ENCODE measurements around the gene HADHA.

HADHA gene

GRCh38 chr2:26173776-26174482 is 70.5 kb downstream of the HADHA start:
- Histone ChIP-seq H3K9ac (no peak overlapping the region), H3K27me3 (ENCODE audit: insufficient read depth, low read depth) (no peaks in the 10 kb centered on the region; the same call in 1 of the 2 replicates), H3K4me1 (ENCODE audit: low read depth, poor library complexity, severe bottlenecking) (no peaks in the 10 kb centered on the region), H4K20me1 (ENCODE audit: insufficient read depth) (no peaks in the 10 kb centered on the region), H2AFZ (ENCODE audit: low read depth) (no peak overlapping the region), H3K27ac (no peak overlapping the region), H3K4me2 (no peak overlapping the region), H3K79me2 (ENCODE audit: insufficient read depth, low read depth) (no peaks in the 10 kb centered on the region), H3K36me3 (ENCODE audit: insufficient read depth) (no peaks in the 10 kb centered on the region), H3K4me3 (IDR thresholded peaks at IDR 0.05; ENCODE audit: insufficient read depth, low read depth, low read length) (no peak overlapping the region)
- TF ChIP-seq CTCF (conservative IDR thresholded peaks at IDR 0.05; ENCODE audit: low read depth, low read length) = no peak

- Histone ChIP-seq H3K9ac (no peak within 1 kb of the TSS), H3K27ac (no peak within 1 kb of the TSS), H3K27me3 (ENCODE audit: insufficient read depth, low read depth) (no peaks in the 10 kb centered on the region; the same call in 1 of the 2 replicates), H3K79me2 (ENCODE audit: insufficient read depth, low read depth) (no peaks in the 10 kb centered on the region), H3K4me1 (ENCODE audit: low read depth, poor library complexity, severe bottlenecking) (no peaks in the 10 kb centered on the region), H3K36me3 (ENCODE audit: insufficient read depth) (no peaks in the 10 kb centered on the region), H2AFZ (ENCODE audit: low read depth) (no peak within 1 kb of the TSS), H3K4me2 (no peak within 1 kb of the TSS), H4K20me1 (ENCODE audit: insufficient read depth) (no peaks in the 10 kb centered on the region), H3K4me3 (IDR thresholded peaks at IDR 0.05; ENCODE audit: insufficient read depth, low read depth, low read length) (no peak within 1 kb of the TSS)
- TF ChIP-seq CTCF (conservative IDR thresholded peaks at IDR 0.05; ENCODE audit: low read depth, low read length) = no peak
Measured at GRCh38 chr2:26172871-26173775, 71.3 kb downstream of the HADHA start, which contains the start of gene GAREM2. GAREM2 (plus strand) TSS chr2:26173088; CDS start chr2:26173221, 133 bp downstream.

GRCh38 chr2:26172189-26172870 is 72.1 kb downstream of the HADHA start:
- H3K27ac ChIP-seq = no peak overlapping the region
- TF ChIP-seq CTCF (conservative IDR thresholded peaks at IDR 0.05; ENCODE audit: low read depth, low read length) = no peak
- H3K27me3 ChIP-seq (ENCODE audit: insufficient read depth, low read depth) = no peaks in the 10 kb centered on the region; the same call in 1 of the 2 replicates
- no peak overlapping the region for H3K4me2 ChIP-seq
- H3K79me2 ChIP-seq (ENCODE audit: insufficient read depth, low read depth) = no peaks in the 10 kb centered on the region
- H3K36me3 ChIP-seq (ENCODE audit: insufficient read depth) = no peaks in the 10 kb centered on the region
- H2AFZ ChIP-seq (ENCODE audit: low read depth) = no peak overlapping the region
- no peaks in the 10 kb centered on the region for H3K4me1 ChIP-seq (ENCODE audit: low read depth, poor library complexity, severe bottlenecking)
- no peak overlapping the region for H3K4me3 ChIP-seq (IDR thresholded peaks at IDR 0.05; ENCODE audit: insufficient read depth, low read depth, low read length)
- H3K9ac ChIP-seq = no peak overlapping the region
- H4K20me1 ChIP-seq (ENCODE audit: insufficient read depth) = no peaks in the 10 kb centered on the region

DNA sequence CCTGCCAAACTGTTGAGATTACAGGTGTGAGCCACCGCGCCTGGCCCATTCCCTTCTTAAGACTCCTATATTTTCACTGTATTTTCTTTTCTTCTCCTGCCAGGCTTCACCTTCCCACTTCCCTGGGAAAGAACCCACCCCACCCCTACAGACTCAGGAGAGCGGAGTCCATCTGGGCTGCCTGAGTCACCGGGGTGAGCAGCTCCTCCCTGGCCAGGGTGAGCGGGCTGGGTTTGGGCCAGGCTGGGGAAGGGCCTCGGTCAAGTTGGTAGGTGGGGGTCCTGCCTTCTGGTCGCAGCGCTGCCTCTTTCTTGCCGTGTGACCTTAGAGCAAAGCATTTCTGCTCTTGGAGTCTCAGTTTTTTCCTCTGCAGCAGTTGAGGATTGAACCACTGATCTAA is 73.6 kb downstream of the HADHA start:
- H3K4me2 ChIP-seq = no peak overlapping the region
- H3K9ac ChIP-seq = no peak overlapping the region
- TF ChIP-seq CTCF (conservative IDR thresholded peaks at IDR 0.05; ENCODE audit: low read depth, low read length) = no peak
- H2AFZ ChIP-seq (ENCODE audit: low read depth) = no peak overlapping the region
- no peaks in the 10 kb centered on the region for H3K36me3 ChIP-seq (ENCODE audit: insufficient read depth)
- no peak overlapping the region for H3K4me3 ChIP-seq (IDR thresholded peaks at IDR 0.05; ENCODE audit: insufficient read depth, low read depth, low read length)
- no peaks in the 10 kb centered on the region for H4K20me1 ChIP-seq (ENCODE audit: insufficient read depth)
- H3K79me2 ChIP-seq (ENCODE audit: insufficient read depth, low read depth) = no peaks in the 10 kb centered on the region
- H3K4me1 ChIP-seq (ENCODE audit: low read depth, poor library complexity, severe bottlenecking) = no peaks in the 10 kb centered on the region
- no peaks in the 10 kb centered on the region; the same call in 1 of the 2 replicates for H3K27me3 ChIP-seq (ENCODE audit: insufficient read depth, low read depth)
- H3K27ac ChIP-seq = no peak overlapping the region
